NCI-H1694 (cell line): Measurements from ENCODE around the gene ZNF678.

Source experiments
- DNase-seq: peaks from one replicate; lab custom pipeline; 2025; lab: John Stamatoyannopoulos, UW

The ZNF678 gene

DNA sequence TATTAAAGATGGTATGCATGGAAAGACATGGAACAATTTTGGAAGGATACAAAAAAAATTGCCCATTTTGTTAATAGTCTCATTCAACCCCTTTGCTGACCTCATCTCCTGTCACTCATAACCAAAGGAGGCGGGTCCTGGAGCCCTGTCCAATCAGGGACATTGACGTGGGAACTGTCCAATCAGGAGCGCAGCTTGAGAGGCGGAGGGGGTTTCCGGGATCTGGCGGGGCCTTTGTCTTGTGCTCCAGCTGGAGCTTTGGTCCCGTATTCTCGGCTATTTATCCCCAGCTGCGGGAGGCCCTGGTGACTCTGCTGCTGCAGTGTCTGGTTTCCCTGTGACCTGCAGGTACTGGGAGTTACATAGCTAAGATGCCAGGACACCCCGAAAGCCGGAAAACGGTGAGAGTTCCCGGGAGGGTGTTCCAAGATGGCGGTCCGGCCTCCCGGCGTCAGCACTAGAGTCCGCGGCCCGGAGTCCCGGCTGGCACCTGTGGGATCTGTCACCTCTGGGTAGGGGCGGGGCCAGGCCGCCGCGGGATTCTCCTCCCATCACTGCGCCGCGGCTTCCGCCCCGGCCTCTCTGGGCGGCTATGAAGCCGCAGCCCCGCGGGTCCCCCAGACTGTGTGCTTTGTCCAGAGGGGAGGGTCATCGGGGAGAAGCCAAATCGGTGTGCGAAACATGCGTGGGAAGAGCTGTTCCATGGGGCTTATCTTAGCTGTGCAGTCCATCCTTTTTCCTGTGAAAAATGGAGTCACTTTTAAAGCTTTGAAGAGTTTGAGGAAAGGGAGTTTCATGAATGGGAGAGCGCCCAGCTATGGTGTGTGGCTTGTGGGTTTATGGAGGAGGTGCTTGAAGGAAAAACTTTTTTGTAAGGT is at the start of gene ZNF678:
Gene ZNF678 (plus strand): TSS at position 233 of the 878 bp plus-strand sequence. CDS start 87,436 bp downstream, outside the sequence.
- DNase-seq: peak; percentile 93

DNA sequence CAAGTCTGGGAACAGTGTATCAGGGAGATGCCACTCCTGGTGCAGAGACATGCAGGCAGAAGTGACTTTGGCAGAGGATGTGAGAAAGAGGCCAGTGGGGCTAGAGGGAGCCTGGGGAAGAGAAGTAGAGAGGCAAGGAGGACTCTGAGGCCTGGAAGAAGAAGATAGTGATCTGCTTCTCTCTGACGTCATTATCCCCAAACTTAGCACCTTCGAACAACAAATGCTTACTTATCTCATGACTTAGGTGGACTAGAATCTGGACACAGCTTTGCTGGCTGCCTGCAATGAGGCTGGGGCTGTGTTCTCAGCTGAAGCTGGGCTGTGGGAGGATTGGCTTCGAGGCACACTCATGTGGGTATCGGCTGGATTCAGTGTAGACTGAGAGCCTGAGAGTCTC is 44.5 kb upstream of the ZNF678 start:
- no peak for DNase-seq

DNA sequence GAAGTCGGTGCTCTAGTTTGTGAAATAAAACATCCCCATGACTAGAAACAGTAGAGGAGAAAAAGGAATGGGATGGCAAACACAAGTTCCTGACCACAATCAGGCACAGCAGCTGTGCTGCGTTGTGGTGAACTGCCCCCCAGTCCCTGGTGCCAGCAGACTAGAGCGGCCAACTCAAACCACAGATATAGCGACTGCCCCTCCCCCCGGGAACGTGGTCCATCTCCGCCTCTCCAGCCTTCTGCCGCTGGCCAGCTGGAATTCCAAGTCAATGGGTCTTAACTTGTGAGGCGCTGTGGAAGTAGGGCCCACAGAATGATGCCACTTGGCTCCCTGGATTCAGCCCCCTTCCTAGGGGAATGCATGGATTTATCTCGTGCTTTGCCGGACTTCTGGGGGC is 41.6 kb upstream of the ZNF678 start:
- DNase-seq: no peak

GRCh38 chr1:227526524-227526923 is 36.8 kb upstream of the ZNF678 start:
- no peak for DNase-seq

DNA sequence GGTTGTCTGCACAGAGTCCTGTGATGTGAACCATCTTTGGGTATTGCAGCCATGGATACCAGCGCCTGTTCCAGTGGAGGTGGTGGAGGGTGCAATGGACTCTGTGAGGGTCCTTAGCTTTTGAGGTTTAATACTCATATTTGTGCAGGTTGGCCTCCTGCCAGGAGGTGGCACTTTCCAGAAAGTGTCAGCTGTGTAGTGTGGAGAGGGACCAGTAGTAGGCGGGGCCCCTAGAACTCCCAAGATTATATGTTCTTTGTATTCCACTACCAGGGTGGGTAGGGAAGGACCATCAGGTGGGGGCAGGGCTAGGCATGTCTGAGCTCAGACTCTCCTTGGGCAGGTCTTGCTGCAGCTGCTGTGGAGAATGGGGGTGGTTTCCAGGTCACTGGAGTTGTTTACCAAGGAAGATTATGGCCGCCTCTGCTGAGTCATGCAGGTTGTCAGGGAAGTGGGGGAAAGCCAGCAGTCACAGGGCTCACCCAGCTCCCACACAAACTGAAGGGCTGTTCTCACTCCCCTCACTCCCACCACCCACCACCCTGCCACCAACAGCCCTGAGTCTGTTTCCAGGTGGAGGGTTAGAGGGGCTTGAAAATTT is 31.2 kb upstream of the ZNF678 start:
- DNase-seq: no peak

DNA sequence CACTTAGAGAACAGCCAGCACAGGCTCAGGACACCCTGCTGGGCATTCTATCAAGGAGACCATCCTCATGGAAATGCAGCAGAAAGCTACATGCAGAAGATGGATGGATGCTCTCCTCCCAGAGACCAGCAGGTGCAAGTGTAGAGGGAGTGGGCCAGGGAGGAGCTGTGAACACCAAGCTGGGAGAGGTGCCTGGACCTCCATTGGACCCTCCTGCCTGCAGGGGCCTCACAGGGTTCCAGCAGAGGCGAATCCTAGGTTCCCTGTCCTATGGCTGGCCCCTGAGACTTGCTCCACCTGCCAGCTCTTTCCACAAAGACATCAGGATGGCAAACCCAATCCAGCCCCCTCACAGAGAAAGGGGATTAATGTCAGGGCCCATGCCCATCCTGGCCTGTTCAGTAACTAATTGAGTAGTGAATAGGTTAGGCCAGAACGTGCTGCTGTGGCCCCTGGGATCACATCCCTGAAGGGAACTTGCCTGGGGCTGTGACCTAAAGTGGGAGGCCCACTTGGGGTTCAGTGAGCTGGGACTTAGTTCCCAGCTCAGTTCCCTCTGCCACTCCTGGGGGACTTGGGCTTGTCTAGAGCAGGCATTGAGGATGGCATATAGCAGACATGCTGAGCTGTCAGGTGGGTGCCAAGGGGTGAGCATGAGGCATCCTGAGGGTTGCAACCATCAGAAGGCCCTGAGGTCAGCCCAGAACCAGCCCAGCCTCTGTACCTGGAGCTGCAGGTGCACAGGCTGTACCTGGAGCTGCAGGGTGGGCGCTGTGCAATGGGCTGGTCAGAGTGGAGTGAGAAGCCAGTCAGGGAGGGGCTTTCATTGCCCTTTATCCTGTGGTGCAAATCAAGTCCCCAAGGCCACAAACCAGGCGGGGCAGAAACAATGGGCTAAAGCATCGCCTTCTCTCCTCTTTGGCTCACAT is 22.9 kb upstream of the ZNF678 start:
- no peak for DNase-seq

DNA sequence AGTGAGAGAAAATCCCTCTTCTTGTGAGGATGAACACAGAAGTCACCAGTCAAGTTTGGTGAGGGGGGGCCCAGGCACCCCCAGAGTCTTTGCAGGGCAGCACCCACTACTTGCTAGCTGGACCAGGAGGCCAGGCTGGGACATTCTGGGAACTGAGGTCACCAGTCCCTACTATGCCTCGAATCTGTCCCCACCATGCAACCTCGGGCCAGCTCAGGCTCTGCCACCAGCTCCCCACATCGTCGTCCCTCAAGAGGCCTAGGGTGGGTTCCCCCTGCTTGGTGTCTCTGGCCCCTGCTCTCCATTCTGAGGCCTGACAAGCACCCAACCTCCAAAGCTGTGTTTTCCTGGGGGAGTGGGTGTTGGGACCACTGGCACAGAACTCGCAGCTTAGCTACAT is 22.2 kb upstream of the ZNF678 start:
- DNase-seq: no peak

- no peak for DNase-seq
Measured at GRCh38 chr1:227541796-227542152, 21.6 kb upstream of the ZNF678 start.

DNA sequence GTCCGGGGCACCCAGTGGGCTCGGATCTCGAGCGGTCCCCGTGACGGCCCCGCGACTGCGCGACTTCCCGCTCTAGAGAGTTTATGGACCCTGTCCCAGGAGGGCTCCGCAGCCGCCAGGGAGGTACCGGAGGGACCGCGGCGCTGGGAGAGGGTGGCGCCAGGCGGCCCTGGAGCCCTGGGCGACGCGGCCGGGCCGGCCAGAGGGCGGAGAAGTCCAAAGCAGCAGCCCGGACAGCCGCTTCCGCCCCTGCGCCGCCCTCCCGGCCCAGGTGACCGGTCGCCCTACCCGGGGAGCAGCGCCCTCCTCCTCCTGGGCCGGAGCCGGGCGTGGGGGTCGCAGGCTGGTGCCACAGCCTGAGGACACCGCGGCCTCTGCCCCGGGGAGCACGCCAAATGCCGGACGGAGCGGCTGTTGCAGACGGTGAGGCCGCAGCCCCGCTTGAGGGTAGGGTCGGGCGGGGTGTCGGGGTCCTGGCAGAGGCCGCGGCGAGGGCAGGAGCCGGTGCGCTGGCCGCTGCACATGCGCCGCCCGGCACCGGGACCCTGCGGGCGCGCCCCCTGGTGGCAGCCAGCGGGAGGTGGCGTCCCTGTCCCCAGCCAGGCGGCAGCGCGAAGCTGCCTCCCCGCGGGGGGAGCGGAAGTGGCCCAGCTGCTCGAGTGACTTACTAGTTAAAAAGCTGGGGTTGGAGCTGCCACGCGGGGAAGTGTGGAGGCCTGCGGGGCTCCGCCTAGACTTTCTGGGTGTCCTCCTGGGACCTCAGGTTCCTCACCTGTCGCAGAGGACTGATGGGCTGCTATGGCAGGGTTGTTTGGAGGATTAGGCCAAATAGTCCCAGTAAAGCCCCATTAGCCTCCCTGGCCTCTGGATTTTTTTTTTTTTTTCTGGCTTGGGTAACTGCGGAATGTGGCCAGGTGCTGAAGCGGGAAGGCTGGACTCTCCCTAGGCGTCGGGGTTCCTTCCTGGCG is 20.9 kb upstream of the ZNF678 start:
- DNase-seq: peak; percentile 27

GRCh38 chr1:227543283-227544066 is 19.9 kb upstream of the ZNF678 start:
- no peak for DNase-seq

DNA sequence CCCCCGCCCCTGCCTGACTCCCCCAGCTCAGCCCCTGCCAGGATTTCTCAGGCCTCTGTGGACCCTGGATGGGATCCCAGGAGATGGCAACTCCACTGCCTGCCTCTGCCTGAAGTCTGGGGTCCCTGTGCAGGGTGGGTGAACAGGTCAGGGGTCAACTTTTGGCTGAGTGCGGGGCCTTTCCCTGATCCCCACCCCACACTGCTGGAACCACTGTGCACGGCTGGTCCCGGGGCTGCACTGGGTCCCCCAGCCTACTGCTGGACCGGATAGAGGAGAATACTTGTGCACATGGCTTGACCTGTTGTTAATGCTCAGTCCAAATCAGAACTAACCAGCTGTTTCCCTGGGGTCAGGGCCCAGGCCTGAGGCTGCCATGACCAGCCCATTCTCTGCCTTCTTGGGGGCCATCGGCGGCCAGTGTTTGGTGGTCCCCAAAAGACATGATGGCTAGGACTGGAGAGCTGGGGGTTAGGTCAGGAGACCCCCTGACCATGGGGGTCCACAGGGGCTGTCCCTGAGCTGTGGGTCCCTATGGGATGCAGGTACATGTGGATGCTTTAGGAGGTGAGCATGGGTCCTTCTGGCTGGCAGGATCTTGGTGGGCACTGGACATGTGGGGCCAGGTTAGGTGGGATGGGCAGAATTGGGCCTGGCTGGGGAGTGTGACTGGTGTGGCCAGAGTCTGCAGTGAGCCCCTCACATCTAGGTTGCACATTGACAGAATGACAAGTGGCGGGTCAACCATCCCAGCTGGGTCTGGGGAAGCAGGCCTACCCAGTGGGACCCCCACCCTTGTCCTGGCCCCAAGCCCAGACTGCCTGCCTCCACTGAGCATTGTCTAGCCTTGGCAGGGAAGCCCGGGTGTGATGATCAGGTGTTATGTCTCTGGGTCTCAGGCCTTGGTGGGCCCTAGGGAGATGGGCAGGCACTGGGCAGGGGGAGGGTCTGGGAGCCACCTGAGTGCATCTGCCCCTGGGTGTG is 19.0 kb upstream of the ZNF678 start:
- DNase-seq: no peak

GRCh38 chr1:227545361-227545760 is 18.0 kb upstream of the ZNF678 start:
- DNase-seq: no peak

- no peak for DNase-seq
Measured at GRCh38 chr1:227546059-227546458, 17.3 kb upstream of the ZNF678 start.

DNA sequence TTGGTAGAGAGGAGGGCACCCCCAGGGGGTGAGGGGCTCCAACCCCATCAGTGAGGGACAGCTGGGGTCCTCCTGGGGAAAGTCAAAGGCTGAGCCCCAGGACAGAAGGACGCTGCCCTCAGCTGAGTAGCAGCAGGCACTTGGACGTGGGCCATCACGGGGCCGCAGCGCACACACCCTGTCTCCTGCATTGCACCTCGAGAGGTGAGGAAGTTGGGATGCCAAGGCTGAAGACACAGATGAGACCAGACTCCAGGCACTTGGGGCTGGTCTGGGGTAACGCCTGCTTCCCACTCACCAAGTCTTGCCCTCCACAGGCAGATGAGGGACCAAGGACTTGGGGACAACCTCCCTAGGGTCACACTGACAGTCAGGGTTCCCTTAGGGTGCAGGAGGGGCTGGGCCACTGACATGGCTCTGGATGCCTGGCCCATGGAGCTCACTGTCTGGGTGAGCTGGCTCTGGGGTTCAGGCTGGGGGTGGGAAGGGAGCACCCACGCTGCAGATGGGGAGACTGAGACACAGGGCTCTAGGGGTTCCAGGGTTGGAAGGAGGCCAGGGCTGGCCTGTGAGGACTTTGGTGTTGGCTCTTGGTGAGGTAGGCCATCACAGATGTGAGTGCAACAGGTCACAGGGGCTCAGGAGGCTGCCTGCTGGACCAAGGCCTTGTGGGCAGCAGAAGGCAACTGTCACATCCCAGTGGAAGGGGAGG is 16.6 kb upstream of the ZNF678 start:
- DNase-seq: no peak

GRCh38 chr1:227547310-227548118 is 15.8 kb upstream of the ZNF678 start:
- DNase-seq: no peak

- no peak for DNase-seq
Measured at GRCh38 chr1:227548119-227548397, 15.3 kb upstream of the ZNF678 start.

DNA sequence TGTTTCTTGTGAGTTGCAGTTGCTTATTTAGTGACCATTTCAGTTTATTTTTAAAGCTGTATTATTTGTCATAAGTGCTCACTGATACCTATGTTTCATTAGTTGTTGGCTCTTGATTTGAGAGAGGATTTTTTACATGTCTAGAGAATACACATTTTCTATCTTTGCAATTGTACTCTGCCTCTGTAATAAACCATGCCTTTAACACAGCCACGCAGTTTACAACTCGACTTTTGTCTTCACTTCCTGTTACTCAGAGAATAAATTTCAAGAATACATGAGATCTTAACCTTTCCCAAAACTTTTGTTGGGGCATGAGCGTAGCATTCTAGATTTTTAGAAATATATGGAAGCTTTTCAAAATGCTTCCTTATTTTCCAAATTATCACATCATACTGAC is 14.9 kb upstream of the ZNF678 start:
- DNase-seq: no peak

GRCh38 chr1:227549892-227550291 is 13.5 kb upstream of the ZNF678 start:
- no peak for DNase-seq
